Measurements from ENCODE around the gene FUT7. TPM values are rescaled to one million over a fixed set of nuclear protein-coding genes. Genes with fewer than 3 reads are reported as not detected.
"Not testable (repeated sequence)": the region's sequence is repeated elsewhere in the genome, so short reads cannot be mapped to it uniquely, and the experiment has no call there.

FUT7 gene
- total RNA-seq, 1 donor from 2014 or later: not detected

DNA sequence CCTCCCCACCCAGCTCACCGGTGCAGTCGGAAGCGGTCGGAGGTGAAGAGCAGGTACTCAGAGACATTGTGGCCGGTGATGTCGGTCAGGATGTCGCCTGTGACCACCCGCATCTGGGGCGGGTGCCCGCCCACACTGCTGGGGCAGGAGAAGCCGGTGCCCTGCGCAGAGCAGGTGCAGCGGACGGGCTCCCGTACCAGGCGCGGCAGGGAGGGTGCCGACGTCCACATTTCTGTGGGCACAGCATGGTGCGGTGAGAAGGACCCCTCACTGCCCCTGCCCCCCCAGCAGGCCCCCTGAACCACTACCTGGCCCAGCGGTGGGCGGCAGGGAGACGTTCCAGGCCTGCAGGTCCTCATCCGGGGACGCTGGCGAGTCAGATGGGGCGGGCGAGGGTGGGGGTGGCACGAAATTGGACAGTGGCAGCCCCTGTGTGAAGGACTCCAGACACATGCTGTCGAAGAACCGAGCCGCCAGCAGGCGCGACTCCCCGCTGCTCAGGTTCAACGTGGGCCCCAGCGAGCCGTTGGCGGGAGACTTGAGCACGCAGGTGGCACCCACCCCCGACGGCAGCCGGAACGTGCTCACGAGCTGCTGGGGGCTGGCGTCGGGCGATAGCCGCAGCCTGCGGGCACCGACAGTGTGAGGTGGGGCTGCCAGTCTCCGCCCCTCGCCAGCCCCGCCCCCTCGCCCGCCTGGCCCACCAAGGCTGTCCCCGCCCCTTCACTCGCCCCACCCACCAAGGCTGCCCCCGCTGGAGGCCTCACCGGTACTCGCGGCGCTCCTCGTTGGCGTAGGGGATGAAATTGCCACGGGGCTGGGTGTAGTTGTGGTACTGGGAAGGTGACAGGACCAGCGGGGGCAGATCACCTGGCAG lies 19.0 kb downstream of the FUT7 start:
- DNase-seq (ENCODE audit: low spot score): no peak
- Mint-ChIP-seq H3K27ac (no peak overlapping the region), H3K9me3 (no peaks in the 10 kb centered on the region), H3K4me1 (ENCODE audit: low read depth) (no peaks in the 10 kb centered on the region), H3K27me3 (ENCODE audit: low read depth) (no peaks in the 10 kb centered on the region), H3K4me3 (ENCODE audit: low read depth) (no peak overlapping the region), H3K36me3 (ENCODE audit: low read depth) (no peaks in the 10 kb centered on the region)
- intact Hi-C loops (cut with micrococcal nuclease): no loop called here

DNA sequence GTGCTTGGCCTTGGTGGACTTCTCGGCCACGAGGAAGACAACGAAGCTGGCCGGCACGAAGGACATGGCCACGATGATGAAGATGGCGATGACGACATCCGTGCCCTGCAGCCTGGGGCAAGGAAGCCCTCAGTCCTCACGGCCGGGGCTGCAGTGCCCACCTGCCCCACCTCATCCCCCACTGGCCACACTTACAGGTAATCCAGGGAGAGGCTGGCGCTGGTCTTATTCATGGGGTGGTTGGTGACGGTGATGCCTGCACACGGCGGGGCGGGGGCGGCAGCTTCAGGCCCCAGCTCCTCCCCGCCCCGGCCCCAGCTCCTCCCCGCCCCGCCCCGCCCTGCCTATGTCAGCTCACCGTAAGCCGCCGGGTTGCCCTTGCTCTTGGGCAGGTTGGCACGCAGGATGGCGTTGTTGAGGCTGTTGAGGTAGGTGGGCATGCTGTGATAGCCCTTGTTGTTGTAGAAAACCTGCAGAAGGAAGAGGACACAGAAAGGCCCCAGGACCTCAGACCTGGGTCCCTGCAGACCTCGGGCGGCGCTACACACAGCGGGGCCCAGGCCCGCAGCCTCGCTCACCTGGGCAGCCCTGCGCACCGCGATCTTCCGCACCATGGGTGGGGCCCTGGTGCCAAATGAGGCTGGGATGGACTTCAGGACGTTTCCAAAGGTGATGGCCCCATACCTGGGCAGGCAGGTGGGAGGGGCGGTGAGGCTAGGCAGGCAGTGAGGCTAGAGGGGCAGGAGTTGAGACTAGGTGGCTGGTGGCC lies 19.8 kb downstream of the FUT7 start:
- intact Hi-C loops (cut with micrococcal nuclease): no loop called here

DNA sequence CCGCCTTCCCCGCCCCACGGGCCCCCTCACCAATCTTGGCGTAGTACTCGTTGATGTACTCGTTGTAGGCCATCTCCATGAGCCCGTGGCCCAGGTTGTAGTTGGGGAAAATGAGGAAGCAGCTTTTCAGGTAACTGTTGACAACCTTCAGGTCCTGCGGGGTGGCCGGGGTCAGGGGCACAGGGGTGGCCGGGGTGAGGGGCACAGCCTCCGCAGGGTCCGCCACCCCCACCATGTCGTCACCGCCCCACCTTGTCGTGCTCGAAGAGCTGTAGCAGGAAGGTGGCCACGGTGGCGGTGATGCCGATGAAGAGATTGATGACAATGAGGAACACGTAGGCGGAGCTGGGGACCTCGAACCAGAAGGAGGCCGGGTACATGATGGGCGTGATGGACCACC lies 20.7 kb downstream of the FUT7 start:
- H3K36me3 Mint-ChIP-seq (ENCODE audit: low read depth): no peaks in the 10 kb centered on the region
- no peak for DNase-seq (ENCODE audit: low spot score)
- no peak overlapping the region for H3K4me3 Mint-ChIP-seq (ENCODE audit: low read depth)
- H3K27me3 Mint-ChIP-seq (ENCODE audit: low read depth): no peaks in the 10 kb centered on the region
- H3K27ac Mint-ChIP-seq: no peak overlapping the region
- intact Hi-C loops (cut with micrococcal nuclease): no loop called here
- no peaks in the 10 kb centered on the region for H3K9me3 Mint-ChIP-seq
- H3K4me1 Mint-ChIP-seq (ENCODE audit: low read depth): no peaks in the 10 kb centered on the region

More for the DNA sequence above, 19.8 kb downstream of the FUT7 start:
- no peak overlapping the region for H3K27ac Mint-ChIP-seq
- H3K36me3 Mint-ChIP-seq (ENCODE audit: low read depth): no peaks in the 10 kb centered on the region
- no peaks in the 10 kb centered on the region for H3K9me3 Mint-ChIP-seq
- no peaks in the 10 kb centered on the region for H3K27me3 Mint-ChIP-seq (ENCODE audit: low read depth)
- H3K4me1 Mint-ChIP-seq (ENCODE audit: low read depth): no peaks in the 10 kb centered on the region
- H3K4me3 Mint-ChIP-seq (ENCODE audit: low read depth): no peak overlapping the region
- no peak for DNase-seq (ENCODE audit: low spot score)

DNA sequence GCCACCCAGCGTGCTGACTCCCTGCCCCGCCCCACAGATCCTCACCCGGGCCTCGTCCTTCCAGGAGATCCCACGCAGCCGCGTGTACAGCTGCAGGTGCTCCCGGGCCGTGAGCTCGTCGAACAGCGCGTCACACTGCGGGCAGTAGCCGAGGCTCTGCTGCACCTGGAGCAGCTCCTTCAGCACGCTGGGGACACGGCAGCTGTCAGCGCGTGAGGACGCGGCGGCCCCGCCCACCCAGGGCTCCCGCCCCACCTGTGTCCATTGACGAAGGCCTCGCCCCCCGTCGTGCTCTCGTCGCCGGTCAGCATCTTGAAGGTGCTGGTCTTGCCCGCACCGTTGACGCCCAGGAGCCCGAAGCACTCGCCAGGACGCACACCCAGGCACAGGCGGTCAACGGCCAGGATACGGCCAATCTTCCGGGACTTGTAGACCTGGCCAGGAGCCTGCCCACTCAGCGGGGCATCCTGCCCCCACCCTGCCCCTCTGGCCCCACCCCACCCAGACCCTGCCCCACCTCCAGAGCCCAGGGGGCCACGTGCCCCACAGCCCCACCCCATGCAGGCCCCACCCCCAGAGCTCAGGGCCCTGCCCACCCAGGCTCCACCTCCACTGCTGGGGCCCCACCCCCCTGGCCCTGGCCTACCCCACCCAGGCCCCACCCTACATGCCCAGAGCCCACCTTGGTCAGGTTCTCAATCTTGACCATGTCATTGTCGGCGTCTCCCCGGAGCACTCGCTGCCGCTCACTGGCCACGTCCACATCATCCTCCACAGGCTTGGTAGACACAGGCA lies 21.8 kb downstream of the FUT7 start:
- no peaks in the 10 kb centered on the region for H3K4me1 Mint-ChIP-seq (ENCODE audit: low read depth)
- intact Hi-C loops (cut with micrococcal nuclease): no loop called here
- no peak overlapping the region for H3K4me3 Mint-ChIP-seq (ENCODE audit: low read depth)
- H3K27me3 Mint-ChIP-seq (ENCODE audit: low read depth): no peaks in the 10 kb centered on the region
- H3K36me3 Mint-ChIP-seq (ENCODE audit: low read depth): no peaks in the 10 kb centered on the region
- no peak overlapping the region for H3K27ac Mint-ChIP-seq
- no peak for DNase-seq (ENCODE audit: low spot score)
- no peaks in the 10 kb centered on the region for H3K9me3 Mint-ChIP-seq

DNA sequence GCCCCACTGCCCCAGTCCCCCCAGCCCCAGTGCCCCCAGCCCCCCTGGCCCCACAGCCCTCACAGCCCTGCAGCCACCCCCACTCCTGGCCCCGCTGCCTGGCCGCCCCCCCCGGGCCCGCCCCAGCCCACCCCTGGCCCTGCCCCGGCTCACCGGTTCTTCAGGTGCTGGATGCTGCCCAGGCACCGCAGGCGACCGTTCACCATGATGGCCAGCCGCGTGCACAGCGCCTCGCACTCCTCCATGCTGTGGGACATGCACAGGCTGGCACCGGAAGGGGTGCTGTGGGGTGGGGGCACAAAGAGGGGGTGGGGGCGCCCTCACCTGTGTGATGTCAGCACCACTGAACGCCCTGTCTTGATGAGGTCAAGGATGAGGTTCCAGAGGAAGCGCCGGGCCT lies 22.7 kb downstream of the FUT7 start:
- intact Hi-C loops (cut with micrococcal nuclease): no loop called here
- Mint-ChIP-seq H3K4me1 (ENCODE audit: low read depth) (no peaks in the 10 kb centered on the region), H3K9me3 (no peaks in the 10 kb centered on the region), H3K4me3 (ENCODE audit: low read depth) (no peak overlapping the region), H3K27me3 (ENCODE audit: low read depth) (no peaks in the 10 kb centered on the region), H3K27ac (no peak overlapping the region), H3K36me3 (ENCODE audit: low read depth) (no peaks in the 10 kb centered on the region)
- no peak for DNase-seq (ENCODE audit: low spot score)

DNA sequence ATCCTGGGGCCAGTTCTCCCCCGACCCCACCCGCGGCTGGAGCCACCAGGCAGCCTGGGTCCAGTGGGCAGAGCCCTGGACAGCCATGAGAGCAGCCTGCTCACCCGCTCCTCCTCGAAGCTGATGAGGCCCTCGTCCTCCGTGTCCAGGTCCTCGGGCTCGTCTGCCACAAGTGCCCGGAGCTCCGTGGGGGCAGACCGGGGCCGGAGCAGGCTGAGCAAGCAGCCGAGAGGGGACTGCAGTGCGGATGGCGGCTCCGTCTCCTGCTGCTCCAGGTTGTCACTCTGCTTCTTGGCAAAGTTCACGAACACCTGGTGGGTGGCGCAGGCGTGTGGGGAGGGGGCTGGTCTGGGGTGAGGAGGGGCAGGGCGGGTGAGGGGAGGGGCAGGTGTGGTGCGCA lies 23.6 kb downstream of the FUT7 start:
- no peak for DNase-seq (ENCODE audit: low spot score)
- intact Hi-C loops (cut with micrococcal nuclease): no loop called here
- Mint-ChIP-seq H3K9me3 (no peaks in the 10 kb centered on the region), H3K27ac (no peak overlapping the region), H3K4me3 (ENCODE audit: low read depth) (no peak overlapping the region), H3K27me3 (ENCODE audit: low read depth) (no peaks in the 10 kb centered on the region), H3K36me3 (ENCODE audit: low read depth) (no peaks in the 10 kb centered on the region), H3K4me1 (ENCODE audit: low read depth) (no peaks in the 10 kb centered on the region)

DNA sequence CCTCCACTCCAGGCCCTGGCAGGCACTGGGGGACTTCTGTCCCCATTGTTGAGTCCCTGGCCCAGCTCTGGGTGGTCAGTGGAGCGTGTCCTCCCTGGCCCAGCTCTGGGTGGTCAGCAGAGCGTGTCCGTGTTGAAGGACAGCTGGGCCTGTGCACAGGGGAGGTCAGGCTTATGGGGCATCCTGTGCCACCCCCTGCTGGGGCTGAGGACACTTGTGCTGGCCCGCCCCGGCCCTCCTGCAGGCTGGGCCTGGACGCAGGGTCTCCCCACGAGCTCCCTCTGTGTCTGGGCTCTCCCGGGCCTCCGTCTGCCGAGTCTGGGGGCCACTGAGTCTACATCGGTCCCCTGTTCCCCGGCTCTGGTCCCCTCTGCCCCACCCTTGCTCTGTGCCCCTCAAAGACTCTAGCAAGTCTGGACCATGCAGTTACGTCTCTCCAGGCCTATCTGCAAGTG lies 24.0 kb downstream of the FUT7 start:
- H3K4me1 Mint-ChIP-seq (ENCODE audit: low read depth): no peaks in the 10 kb centered on the region
- intact Hi-C loops (cut with micrococcal nuclease): no loop called here
- H3K4me3 Mint-ChIP-seq (ENCODE audit: low read depth): no peak overlapping the region
- no peaks in the 10 kb centered on the region for H3K9me3 Mint-ChIP-seq
- no peaks in the 10 kb centered on the region for H3K27me3 Mint-ChIP-seq (ENCODE audit: low read depth)
- H3K36me3 Mint-ChIP-seq (ENCODE audit: low read depth): no peaks in the 10 kb centered on the region
- no peak for DNase-seq (ENCODE audit: low spot score)
- no peak overlapping the region for H3K27ac Mint-ChIP-seq

DNA sequence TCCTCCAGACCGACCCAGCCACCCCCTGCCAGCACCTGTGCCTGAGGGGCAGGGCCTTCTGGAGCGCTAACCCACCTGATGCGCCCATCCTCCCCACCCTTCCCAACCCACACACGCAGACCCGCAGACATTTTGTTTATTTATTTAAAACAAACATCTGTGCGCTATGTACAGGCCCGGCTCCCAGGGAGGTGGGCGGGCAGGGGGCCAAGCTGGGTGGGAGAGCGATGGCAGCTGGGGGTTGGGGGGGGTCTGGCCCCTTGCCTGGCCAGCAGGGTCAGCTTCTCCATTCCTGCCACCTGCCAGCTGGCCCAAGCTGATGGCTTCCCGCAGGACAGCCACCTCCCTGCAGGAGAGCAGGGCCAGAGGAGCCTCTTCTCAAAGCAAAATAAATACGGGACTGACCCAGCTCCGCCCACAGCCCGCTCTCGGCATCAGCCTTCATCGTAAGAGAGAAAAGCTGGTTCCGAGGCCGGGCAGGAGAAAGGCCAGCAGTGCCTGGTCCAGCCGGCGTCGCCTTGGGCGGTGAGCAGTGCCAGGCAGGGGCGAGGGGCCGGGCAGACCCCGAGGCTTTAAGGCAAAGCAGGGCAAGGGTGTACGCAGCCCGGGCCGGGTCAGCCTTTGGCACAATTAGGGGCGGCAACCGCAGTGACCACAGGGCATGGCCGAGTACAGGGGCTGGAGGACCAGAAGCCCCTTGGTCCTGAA lies 24.6 kb downstream of the FUT7 start:
- Mint-ChIP-seq H3K27me3 (ENCODE audit: low read depth) (no peaks in the 10 kb centered on the region), H3K4me1 (ENCODE audit: low read depth) (no peaks in the 10 kb centered on the region), H3K36me3 (ENCODE audit: low read depth) (no peaks in the 10 kb centered on the region), H3K4me3 (ENCODE audit: low read depth) (no peak overlapping the region), H3K9me3 (no peaks in the 10 kb centered on the region), H3K27ac (no peak overlapping the region)
- DNase-seq (ENCODE audit: low spot score): no peak
- intact Hi-C loops (cut with micrococcal nuclease): no loop called here

DNA sequence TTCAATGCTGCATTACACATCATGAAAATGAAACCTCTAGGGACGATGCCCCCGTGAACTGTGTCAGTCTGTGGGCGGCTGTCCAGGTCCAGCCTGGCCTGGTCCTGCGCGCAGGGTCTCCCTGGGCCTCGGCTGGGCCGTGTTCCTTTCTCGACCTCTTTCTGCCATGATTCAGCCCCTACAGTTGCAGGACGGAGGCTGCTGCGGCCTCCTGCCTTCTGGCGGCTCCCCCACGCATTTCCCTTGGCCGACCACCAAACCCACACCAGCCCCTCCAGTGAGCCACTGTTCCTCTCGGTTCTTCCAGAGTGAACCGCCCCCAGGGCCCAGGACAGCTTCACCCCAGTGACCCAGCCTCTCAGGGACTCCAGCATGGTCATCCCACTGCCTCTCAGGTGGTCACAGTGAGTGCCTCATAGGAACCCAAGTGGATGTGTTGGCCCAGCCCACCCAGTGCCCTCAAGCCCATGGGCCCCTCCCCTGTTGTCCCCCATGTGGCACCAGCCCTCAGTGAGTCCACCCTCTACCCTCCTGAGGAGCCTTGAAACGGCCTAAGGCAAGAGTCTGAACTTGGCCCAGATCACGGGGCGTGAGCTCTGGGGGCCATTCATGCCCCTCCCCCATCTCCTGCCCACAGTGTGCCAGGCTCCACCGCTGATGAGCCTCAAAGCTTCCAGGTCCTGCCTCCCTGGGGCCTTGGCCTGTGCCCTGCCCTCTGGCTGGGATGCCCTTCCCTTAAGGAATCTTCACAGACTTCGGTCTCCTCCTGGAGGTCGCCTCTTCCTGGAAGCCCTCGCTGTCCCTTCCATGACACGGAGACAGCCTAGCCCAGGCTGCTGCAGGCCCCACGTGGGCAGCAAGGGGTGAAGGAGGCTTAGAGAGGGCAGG lies 25.5 kb downstream of the FUT7 start:
- no peak for DNase-seq (ENCODE audit: low spot score)
- Mint-ChIP-seq H3K4me3 (ENCODE audit: low read depth) (no peak overlapping the region), H3K36me3 (ENCODE audit: low read depth) (no peaks in the 10 kb centered on the region), H3K27ac (no peak overlapping the region), H3K27me3 (ENCODE audit: low read depth) (peaks cover 3% of the 10 kb centered on the region), H3K4me1 (ENCODE audit: low read depth) (no peaks in the 10 kb centered on the region), H3K9me3 (no peaks in the 10 kb centered on the region)
- intact Hi-C loops (cut with micrococcal nuclease): no loop called here

DNA sequence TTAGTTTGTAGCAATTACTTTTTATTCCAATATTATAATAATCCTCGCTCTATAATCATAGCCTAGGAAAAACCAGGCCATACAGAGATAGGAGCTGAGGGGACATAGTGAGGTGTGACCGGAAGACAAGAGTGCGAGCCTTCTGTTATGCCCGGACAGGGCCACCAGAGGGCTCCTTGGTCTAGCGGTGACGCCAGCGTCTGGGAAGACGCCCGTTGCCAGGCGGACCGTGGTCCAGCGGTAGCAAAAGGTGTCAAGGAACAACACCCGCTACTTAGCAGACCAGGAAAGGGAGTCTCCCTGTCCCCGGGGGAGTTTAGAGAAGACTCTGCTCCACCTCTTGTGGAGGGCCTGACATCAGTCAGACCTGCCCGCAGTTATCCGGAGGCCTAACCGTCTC lies 27.6 kb downstream of the FUT7 start:
- H3K9me3 Mint-ChIP-seq; H3K27ac Mint-ChIP-seq; H3K27me3 Mint-ChIP-seq (ENCODE audit: low read depth); H3K36me3 Mint-ChIP-seq (ENCODE audit: low read depth); DNase-seq (ENCODE audit: low spot score); H3K4me3 Mint-ChIP-seq (ENCODE audit: low read depth); intact Hi-C loops (cut with micrococcal nuclease): not testable (repeated sequence)
- peaks cover 10% of the 10 kb centered on the region for H3K4me1 Mint-ChIP-seq (ENCODE audit: low read depth)

DNA sequence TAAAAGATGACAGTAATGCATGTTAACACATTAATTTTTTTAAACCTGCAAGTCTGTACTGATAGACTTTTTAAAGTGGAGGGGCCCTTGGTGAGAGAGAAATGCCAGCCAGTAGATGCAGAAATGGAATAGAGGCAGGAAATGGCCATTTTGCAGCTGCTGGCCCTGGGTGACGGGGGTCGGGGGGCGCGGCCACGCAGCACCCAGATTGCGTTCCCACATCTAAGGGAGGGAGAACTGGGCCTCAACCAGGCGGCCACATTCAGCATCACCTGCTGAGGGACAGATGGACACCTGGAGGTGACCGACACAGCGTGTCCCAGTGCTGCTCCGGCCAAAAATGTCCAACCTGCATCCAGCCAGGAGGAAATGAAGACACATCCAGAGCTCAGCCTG lies 29.2 kb downstream of the FUT7 start:
- no peak overlapping the region for H3K4me3 Mint-ChIP-seq (ENCODE audit: low read depth)
- peaks cover 3% of the 10 kb centered on the region for H3K27me3 Mint-ChIP-seq (ENCODE audit: low read depth)
- no peaks in the 10 kb centered on the region for H3K9me3 Mint-ChIP-seq
- intact Hi-C loops (cut with micrococcal nuclease): no loop called here
- H3K4me1 Mint-ChIP-seq (ENCODE audit: low read depth): peaks cover 19% of the 10 kb centered on the region
- H3K36me3 Mint-ChIP-seq (ENCODE audit: low read depth): no peaks in the 10 kb centered on the region
- H3K27ac Mint-ChIP-seq: no peak overlapping the region
- DNase-seq (ENCODE audit: low spot score): no peak

Data from activated T-helper 2 cell treated with anti-CD3 and anti-CD28 coated beads, Interferon-gamma antibody, Interleukin-2, Interleukin-4, amounts not matched to agents 10 μg/mL and 5 μg/mL and 100 μg/mL, durations not matched to agents 14 hours and 24 hours and 36 hours (primary cell).